ENCODE data around the gene MEGF10. TPM values are rescaled to one million over a fixed set of nuclear protein-coding genes. Genes with fewer than 3 reads are reported as not detected.

The MEGF10 gene
- total and polyA plus RNA-seq, 4 experiments from 2014 or later: not detected

DNA sequence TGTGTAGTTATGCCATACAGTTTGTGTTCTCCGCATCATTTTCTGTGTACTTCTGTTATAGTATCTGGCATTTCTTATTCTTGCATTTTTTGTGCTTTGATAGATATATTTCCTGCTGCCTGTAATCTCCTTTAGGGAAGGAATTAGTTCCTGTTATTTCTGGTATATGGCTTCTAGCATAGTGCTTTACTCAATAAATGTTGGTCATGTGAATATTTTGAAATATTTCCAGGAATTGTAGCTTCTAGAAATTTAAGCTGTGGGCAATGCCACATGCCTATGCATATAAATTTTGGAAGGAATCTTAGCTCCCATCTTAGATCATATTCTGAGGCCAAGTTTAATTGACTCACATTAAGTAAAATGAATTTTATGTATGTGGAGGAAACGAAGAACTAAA, 215.3 kb downstream of the MEGF10 start:
- intact Hi-C loops (cut with micrococcal nuclease): no loop called here
- no peaks in the 10 kb centered on the region for H3K4me1 ChIP-seq (ENCODE audit: insufficient read depth, low read length)
- Mint-ChIP-seq H3K27ac (no peak overlapping the region), H3K4me3 (no peak overlapping the region), H3K4me1 (no peaks in the 10 kb centered on the region), H3K9me3 (no peaks in the 10 kb centered on the region), H3K27me3 (peaks cover 3 to 6% of the 10 kb centered on the region in 2 donors), H3K36me3 (no peaks in the 10 kb centered on the region)
- POLR2A ChIA-PET (ENCODE audit: partially characterized antibody): interaction anchor here (2.2 kb wide), 1 partner anchor 12 kb away, joined by 6 read pairs; the partner anchor contains the start of gene PRRC1
- no peak overlapping the region for H3K4me3 ChIP-seq (ENCODE audit: low read length in 2 of 2)
- no peak overlapping the region for H3K27ac ChIP-seq (ENCODE audit: low read depth, low read length)
- DNase-seq: no peak
- H3K36me3 ChIP-seq (ENCODE audit: insufficient read depth, low read length): no peaks in the 10 kb centered on the region
- CTCF ChIA-PET (ENCODE audit: partially characterized antibody): interaction anchor here (1.0 kb wide), 1 partner anchor 12 kb away, joined by 4 read pairs; the partner anchor contains the start of gene PRRC1
- no peaks in the 10 kb centered on the region for H3K9me3 ChIP-seq (ENCODE audit: control insufficient read depth in 1 of 2, low read length in 2 of 2)
- H3K27me3 ChIP-seq (ENCODE audit: insufficient read depth, low read length): no peaks in the 10 kb centered on the region

- Mint-ChIP-seq H3K27ac (peak overlapping the region in 1 of 7 donors; percentile 61), H3K27me3 (peaks cover 5 to 13% of the 10 kb centered on the region in 2 donors), H3K9me3 (no peaks in the 10 kb centered on the region), H3K4me3 (no peak overlapping the region), H3K4me1 (no peaks in the 10 kb centered on the region), H3K36me3 (no peaks in the 10 kb centered on the region)
- H3K9me3 ChIP-seq (ENCODE audit: control insufficient read depth in 1 of 2, low read length in 2 of 2): no peaks in the 10 kb centered on the region
- H3K27ac ChIP-seq (ENCODE audit: low read depth, low read length): no peak overlapping the region
- no peaks in the 10 kb centered on the region for H3K36me3 ChIP-seq (ENCODE audit: insufficient read depth, low read length)
- POLR2A ChIA-PET (ENCODE audit: partially characterized antibody): interaction anchor here (2.2 kb wide), 1 partner anchor 11 kb away, joined by 6 read pairs; the partner anchor contains the start of gene PRRC1
- no peaks in the 10 kb centered on the region for H3K27me3 ChIP-seq (ENCODE audit: insufficient read depth, low read length)
- intact Hi-C loops (cut with micrococcal nuclease): no loop called here
- H3K4me1 ChIP-seq (ENCODE audit: insufficient read depth, low read length): no peaks in the 10 kb centered on the region
- H3K4me3 ChIP-seq (ENCODE audit: low read length in 2 of 2): no peak overlapping the region
- CTCF ChIA-PET (ENCODE audit: partially characterized antibody): interaction anchor here (0.8 to 1.0 kb wide), 2 partner anchors 11 to 15 kb away, joined by 3 to 4 read pairs; partner anchors contain the start of gene PRRC1
- DNase-seq: no peak
Measured at GRCh38 chr5:127506616-127507015, 216.0 kb downstream of the MEGF10 start.

DNA sequence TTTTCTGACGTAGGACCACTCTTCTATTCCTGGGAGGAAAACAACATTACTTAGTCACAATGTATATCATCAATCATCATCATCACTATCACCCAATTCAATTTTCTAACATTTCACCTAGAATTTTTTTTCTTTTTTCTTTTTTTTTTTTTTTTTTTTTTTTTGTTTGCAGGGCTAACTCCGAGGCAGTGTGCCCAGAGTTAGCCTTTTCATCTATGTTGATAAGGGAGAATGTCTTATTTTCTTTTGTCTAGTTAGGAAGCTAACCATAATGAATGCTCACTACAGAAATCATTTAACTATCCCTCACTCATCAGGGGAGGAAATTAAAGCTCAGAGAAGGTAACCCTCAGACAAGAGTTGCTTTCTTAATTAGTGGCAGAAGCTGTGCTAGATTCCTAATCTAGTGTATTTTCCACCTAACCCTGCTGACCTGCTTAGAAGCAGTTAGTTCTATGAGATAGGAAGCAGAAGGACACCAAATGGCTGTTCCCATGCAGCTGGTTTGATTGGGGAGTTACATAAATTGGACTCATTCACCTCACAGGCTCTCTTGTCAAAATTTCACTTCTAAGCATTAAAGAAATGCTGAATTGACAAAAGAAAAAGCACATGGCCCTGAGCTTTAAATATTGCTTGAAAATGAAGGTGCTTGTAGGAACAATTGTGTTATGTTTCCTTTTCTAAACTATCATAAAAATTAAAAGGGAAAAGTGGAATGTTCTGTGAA, 218.2 kb downstream of the MEGF10 start:
- ChIA-PET POLR2A (ENCODE audit: partially characterized antibody) (no interaction called here), CTCF (ENCODE audit: partially characterized antibody) (no interaction called here)
- H3K4me3 Mint-ChIP-seq: no peak overlapping the region
- Histone ChIP-seq H3K4me1 (ENCODE audit: insufficient read depth, low read length) (no peaks in the 10 kb centered on the region), H3K36me3 (ENCODE audit: insufficient read depth, low read length) (no peaks in the 10 kb centered on the region), H3K27me3 (ENCODE audit: insufficient read depth, low read length) (peaks cover 6% of the 10 kb centered on the region), H3K4me3 (ENCODE audit: low read length in 2 of 2) (no peak overlapping the region), H3K9me3 (ENCODE audit: control insufficient read depth in 1 of 2, low read length in 2 of 2) (no peaks in the 10 kb centered on the region), H3K27ac (ENCODE audit: low read depth, low read length) (no peak overlapping the region)
- H3K4me1 Mint-ChIP-seq: no peaks in the 10 kb centered on the region
- DNase-seq: no peak
- no peaks in the 10 kb centered on the region for H3K36me3 Mint-ChIP-seq
- H3K9me3 Mint-ChIP-seq: no peaks in the 10 kb centered on the region
- no peak overlapping the region for H3K27ac Mint-ChIP-seq
- H3K27me3 Mint-ChIP-seq: peaks cover 12 to 23% of the 10 kb centered on the region in 2 donors
- intact Hi-C loops (cut with micrococcal nuclease): no loop called here

Other genes starting within 250 kb of the MEGF10 start
- 10 to 100 TPM; 13.1 to 17.9 TPM for gene C5orf63, start 217.3 kb upstream of the MEGF10 start, total RNA-seq
- 1 to 10 TPM; 3.4 to 9.5 TPM for gene C5orf63, start 217.3 kb upstream of the MEGF10 start, polyA plus RNA-seq
- gene PRRC1, start 226.8 kb downstream of the MEGF10 start, total RNA-seq: 10 to 100 TPM; 57.0 to 59.9 TPM
- 10 to 100 TPM; 38.7 to 43.1 TPM for gene PRRC1, start 226.8 kb downstream of the MEGF10 start, polyA plus RNA-seq